Ishikawa (cell line): Measurements from ENCODE around the gene SMOC1.

Experiments
- CEBPB ChIP-seq: IDR thresholded peaks from 2 replicates; pipeline ENCODE4 v1.6.1; 2012
- EP300 ChIP-seq: IDR thresholded peaks from 2 replicates; pipeline ENCODE4 v1.6.1; 2012; ENCODE audit warnings: borderline replicate concordance
- ZBTB7A ChIP-seq: IDR thresholded peaks from 2 replicates; pipeline ENCODE4 v1.6.1; 2012; ENCODE audit warnings: low read depth
- TF ChIP-seq, protein P1 (sequence below): IDR thresholded peaks from 2 replicates; pipeline ENCODE4 v1.6.1; 2012; ENCODE audit warnings: low read depth, mild to moderate bottlenecking

GRCh38 chr14:69850086-69850735 lies 29.0 kb upstream of the SMOC1 start:
- TF ChIP-seq ZBTB7A (no peak), EP300 (no peak), CEBPB (no peak)
- TF ChIP-seq, protein P1, sequence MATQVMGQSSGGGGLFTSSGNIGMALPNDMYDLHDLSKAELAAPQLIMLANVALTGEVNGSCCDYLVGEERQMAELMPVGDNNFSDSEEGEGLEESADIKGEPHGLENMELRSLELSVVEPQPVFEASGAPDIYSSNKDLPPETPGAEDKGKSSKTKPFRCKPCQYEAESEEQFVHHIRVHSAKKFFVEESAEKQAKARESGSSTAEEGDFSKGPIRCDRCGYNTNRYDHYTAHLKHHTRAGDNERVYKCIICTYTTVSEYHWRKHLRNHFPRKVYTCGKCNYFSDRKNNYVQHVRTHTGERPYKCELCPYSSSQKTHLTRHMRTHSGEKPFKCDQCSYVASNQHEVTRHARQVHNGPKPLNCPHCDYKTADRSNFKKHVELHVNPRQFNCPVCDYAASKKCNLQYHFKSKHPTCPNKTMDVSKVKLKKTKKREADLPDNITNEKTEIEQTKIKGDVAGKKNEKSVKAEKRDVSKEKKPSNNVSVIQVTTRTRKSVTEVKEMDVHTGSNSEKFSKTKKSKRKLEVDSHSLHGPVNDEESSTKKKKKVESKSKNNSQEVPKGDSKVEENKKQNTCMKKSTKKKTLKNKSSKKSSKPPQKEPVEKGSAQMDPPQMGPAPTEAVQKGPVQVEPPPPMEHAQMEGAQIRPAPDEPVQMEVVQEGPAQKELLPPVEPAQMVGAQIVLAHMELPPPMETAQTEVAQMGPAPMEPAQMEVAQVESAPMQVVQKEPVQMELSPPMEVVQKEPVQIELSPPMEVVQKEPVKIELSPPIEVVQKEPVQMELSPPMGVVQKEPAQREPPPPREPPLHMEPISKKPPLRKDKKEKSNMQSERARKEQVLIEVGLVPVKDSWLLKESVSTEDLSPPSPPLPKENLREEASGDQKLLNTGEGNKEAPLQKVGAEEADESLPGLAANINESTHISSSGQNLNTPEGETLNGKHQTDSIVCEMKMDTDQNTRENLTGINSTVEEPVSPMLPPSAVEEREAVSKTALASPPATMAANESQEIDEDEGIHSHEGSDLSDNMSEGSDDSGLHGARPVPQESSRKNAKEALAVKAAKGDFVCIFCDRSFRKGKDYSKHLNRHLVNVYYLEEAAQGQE: no peak
